Measurements from ENCODE around the gene AVPR1A.

AVPR1A gene

DNA sequence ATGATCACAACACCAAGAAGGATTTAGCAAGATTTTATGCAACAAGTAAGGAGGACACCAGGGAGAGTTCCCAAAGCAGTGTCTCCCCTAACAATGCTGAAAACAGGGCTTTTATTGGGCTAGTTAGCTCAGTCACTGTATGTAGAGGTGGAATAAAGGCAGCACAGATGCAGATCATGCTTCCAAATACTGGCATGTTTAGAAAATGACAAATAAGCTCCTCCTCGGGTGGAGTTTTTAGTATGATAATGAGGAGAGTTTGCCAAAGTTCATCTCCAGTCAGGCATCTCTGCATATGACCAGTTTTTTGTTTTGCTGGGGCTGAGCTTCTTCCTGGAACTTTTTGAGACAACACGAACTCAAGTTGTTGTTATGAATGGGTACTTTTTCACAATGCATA, 4.4 kb upstream of the AVPR1A start:
- H3K4me3 ChIP-seq (replicated peaks; ENCODE audit: low read depth, low read length): no peak overlapping the region
- no peak for DNase-seq (ENCODE audit: low read depth)
- no peak for TF ChIP-seq CTCF (IDR thresholded peaks at IDR 0.05; ENCODE audit: low read length, missing control alignments)

- TF ChIP-seq CTCF (IDR thresholded peaks at IDR 0.05; ENCODE audit: low read length, missing control alignments): no peak
- no peak overlapping the region for H3K4me3 ChIP-seq (replicated peaks; ENCODE audit: low read depth, low read length)
- DNase-seq (ENCODE audit: low read depth): no peak
Measured at GRCh38 chr12:63154560-63154959, 3.6 kb upstream of the AVPR1A start.

DNA sequence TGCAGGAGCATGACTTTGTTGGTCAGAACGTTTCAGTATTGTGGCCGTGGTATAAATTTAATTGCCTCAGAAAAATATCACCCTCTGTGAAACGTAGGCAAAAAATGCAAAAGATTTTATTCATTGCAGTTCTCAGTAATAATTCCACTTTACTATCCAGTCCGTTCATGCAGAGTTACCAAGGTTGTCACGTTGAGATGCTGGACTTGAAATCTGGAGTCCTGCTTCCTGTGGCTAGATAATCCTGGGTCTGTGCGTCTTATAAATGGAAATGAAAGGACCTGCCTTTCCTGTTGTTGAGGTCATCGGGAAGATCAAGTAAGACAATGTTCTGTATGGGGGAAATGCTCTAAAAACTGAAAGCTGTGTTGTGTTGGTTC, 1.3 kb upstream of the AVPR1A start:
- no peak overlapping the region for H3K4me3 ChIP-seq (replicated peaks; ENCODE audit: low read depth, low read length)
- TF ChIP-seq CTCF (IDR thresholded peaks at IDR 0.05; ENCODE audit: low read length, missing control alignments): no peak
- no peak for DNase-seq (ENCODE audit: low read depth)

DNA sequence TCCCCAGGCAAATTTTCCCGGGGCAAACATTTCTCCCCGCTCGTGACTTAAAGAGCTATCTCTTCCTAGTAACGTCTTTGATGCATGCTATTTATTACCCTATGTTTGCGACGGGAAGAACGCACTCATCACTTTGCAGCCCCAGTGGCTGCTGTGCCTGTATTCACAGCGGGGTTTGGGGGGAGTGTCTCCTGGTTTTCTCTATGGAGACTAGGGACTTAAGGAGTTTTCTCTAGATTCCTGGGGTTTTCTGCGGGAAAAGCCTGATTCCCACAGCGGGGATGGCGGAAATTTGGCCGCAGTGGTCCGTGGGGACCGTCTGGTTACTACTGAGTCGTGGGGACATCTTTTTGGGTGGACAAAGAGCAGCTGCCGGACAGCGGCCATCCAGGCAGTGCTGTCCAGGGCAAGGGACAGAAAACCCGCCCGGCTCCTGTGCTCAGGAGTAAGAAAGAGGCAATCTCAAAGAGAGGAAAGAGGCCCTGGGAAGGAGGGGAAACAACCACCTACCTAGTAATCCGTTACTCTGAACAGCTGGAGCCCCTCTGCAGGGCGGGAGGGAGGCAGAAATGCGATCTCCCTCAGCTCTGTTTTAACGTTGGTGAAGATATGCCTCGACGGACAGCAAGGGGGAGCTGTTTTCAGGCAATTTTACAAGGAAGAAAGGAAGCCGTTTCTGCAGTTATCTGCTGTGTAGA, 771 bp upstream of the AVPR1A start:
- peak; percentile 83 for TF ChIP-seq CTCF (IDR thresholded peaks at IDR 0.05; ENCODE audit: low read length, missing control alignments)
- no peak overlapping the region for H3K4me3 ChIP-seq (replicated peaks; ENCODE audit: low read depth, low read length)
- peak; percentile 40 for DNase-seq (ENCODE audit: low read depth)

GRCh38 chr12:63149909-63150712, 890 bp downstream of the AVPR1A start:
- TF ChIP-seq CTCF (IDR thresholded peaks at IDR 0.05; ENCODE audit: low read length, missing control alignments): no peak
- H3K4me3 ChIP-seq (replicated peaks; ENCODE audit: low read depth, low read length): no peak overlapping the region

DNA sequence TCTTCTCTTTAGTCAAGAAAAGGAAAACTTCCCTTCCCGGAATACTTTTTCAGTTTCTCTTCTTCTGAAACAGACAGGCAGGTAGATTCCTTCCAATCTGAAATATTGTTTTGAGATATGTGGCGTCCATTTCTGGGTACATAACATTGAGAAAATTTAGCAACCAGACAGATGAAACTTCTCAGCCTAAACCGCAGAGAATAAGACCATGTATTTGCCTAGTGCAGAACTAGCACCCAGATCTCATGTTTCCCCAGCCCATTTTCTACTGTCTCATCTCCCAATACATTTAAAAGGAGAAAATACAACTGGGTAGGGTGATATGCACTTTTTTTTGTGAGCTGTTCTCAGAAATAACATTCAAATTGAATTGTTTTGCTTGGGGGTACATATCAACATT, 6.4 kb downstream of the AVPR1A start:
- no peak for TF ChIP-seq CTCF (IDR thresholded peaks at IDR 0.05; ENCODE audit: low read length, missing control alignments)
- no peak overlapping the region for H3K4me3 ChIP-seq (replicated peaks; ENCODE audit: low read depth, low read length)
- DNase-seq (ENCODE audit: low read depth): no peak

More at GRCh38 chr12:63149909-63150712, 890 bp downstream of the AVPR1A start:
- no peak for DNase-seq (ENCODE audit: low read depth)
